ENCODE measurements around the gene IFTAP. TPM values are rescaled to one million over a fixed set of nuclear protein-coding genes. Genes with fewer than 3 reads are reported as not detected.

Gene IFTAP
- total and polyA plus RNA-seq, 7 donors: 12.7 to 77.3 (median 38.5) TPM

GRCh38 chr11:36581536-36581935 is 12.8 kb upstream of the IFTAP start:
- intact Hi-C loops (cut with DNase I): no loop called here
- WGBS, 2 donors: 90% methylated on average over 2 of the region's 2 CpGs

DNA sequence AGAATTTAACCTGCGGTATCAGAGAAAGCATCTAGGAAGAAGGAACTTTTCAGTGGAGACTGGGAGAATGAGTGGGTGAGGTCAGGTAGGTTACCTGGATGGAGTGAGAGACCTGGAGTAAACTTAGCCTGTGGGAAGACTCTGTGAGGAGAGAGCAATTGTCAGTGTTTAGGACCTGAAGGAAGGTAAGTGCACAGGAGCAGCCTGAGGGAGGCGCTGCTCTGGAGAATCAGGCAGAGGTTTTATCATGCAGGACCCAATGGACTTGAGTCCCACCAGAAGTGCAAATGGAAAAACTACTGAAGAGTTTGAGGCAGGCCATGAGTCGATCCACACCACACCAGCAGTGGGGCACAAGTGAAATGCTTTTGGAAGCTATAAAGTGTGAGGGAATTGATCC is 10.6 kb upstream of the IFTAP start:
- 63 to 72% methylated on average over 3 of the region's 3 CpGs for WGBS, 2 donors
- no peaks in the 10 kb centered on the region for H3K36me3 ChIP-seq
- H3K9me3 ChIP-seq: no peaks in the 10 kb centered on the region
- peaks cover 0 to 2% (median 2%) of the 10 kb centered on the region in 4 donors for H3K4me1 ChIP-seq
- intact Hi-C loops (cut with DNase I): no loop called here
- H3K27ac ChIP-seq: no peak overlapping the region
- TF ChIP-seq POLR2AphosphoS5 (IDR thresholded peaks at IDR 0.05) (no peak), POLR2A (IDR thresholded peaks at IDR 0.05) (no peak), EP300 (IDR thresholded peaks at IDR 0.05) (no peak)
- TF ChIP-seq, protein P1, sequence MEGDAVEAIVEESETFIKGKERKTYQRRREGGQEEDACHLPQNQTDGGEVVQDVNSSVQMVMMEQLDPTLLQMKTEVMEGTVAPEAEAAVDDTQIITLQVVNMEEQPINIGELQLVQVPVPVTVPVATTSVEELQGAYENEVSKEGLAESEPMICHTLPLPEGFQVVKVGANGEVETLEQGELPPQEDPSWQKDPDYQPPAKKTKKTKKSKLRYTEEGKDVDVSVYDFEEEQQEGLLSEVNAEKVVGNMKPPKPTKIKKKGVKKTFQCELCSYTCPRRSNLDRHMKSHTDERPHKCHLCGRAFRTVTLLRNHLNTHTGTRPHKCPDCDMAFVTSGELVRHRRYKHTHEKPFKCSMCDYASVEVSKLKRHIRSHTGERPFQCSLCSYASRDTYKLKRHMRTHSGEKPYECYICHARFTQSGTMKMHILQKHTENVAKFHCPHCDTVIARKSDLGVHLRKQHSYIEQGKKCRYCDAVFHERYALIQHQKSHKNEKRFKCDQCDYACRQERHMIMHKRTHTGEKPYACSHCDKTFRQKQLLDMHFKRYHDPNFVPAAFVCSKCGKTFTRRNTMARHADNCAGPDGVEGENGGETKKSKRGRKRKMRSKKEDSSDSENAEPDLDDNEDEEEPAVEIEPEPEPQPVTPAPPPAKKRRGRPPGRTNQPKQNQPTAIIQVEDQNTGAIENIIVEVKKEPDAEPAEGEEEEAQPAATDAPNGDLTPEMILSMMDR (IDR thresholded peaks at IDR 0.05): no peak
- no peak for DNase-seq
- no peak overlapping the region for H3K4me3 ChIP-seq
- no peaks in the 10 kb centered on the region for H3K27me3 ChIP-seq

More at GRCh38 chr11:36581536-36581935, 12.8 kb upstream of the IFTAP start:
- no peaks in the 10 kb centered on the region for H3K9me3 ChIP-seq
- TF ChIP-seq EP300 (IDR thresholded peaks at IDR 0.05): no peak
- TF ChIP-seq, protein P1 (IDR thresholded peaks at IDR 0.05): no peak
- TF ChIP-seq POLR2AphosphoS5 (IDR thresholded peaks at IDR 0.05): no peak
- TF ChIP-seq POLR2A (IDR thresholded peaks at IDR 0.05): no peak
- no peak overlapping the region for H3K4me3 ChIP-seq
- DNase-seq: no peak
- no peaks in the 10 kb centered on the region for H3K36me3 ChIP-seq
- H3K27ac ChIP-seq: no peak overlapping the region
- H3K27me3 ChIP-seq: no peaks in the 10 kb centered on the region
- H3K4me1 ChIP-seq: peaks cover 0 to 24% (median 13%) of the 10 kb centered on the region in 4 donors

- TF ChIP-seq, protein P1 (IDR thresholded peaks at IDR 0.05): no peak
- Histone ChIP-seq H3K27ac (no peak overlapping the region), H3K9me3 (no peaks in the 10 kb centered on the region), H3K4me1 (no peaks in the 10 kb centered on the region), H3K4me3 (no peak overlapping the region), H3K27me3 (no peaks in the 10 kb centered on the region), H3K36me3 (no peaks in the 10 kb centered on the region)
- DNase-seq: no peak
- intact Hi-C loops (cut with DNase I): no loop called here
Measured at GRCh38 chr11:36586543-36586942, 7.8 kb upstream of the IFTAP start.

DNA sequence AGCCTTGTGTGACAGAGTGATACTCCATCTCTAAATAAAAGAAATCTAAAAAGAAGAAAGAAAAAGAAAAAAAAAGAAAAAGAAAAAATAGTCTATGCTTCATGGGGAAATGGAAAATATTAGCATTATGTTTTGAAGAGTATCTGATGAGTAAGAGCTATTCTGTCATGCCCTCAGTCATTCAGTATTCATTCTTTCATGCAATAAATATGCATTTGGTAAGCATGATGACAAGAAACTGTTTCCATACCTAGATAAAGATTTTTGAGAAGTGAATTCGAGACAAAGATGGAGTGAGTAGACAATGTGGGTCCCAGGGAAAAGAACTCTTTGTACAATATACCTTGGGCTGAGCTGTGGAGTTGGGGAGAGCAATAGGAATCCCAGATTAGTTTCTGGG is 6.2 kb upstream of the IFTAP start:
- intact Hi-C loops (cut with DNase I): no loop called here
- no peaks in the 10 kb centered on the region for H3K4me1 ChIP-seq
- H3K27ac ChIP-seq: no peak overlapping the region
- H3K36me3 ChIP-seq: no peaks in the 10 kb centered on the region
- H3K27me3 ChIP-seq: no peaks in the 10 kb centered on the region
- no peaks in the 10 kb centered on the region for H3K9me3 ChIP-seq
- TF ChIP-seq EP300 (IDR thresholded peaks at IDR 0.05): no peak
- TF ChIP-seq, protein P1 (IDR thresholded peaks at IDR 0.05): no peak
- no peak for DNase-seq
- H3K4me3 ChIP-seq: no peak overlapping the region
- 42 to 50% methylated on average over 1 of the region's 1 CpG for WGBS, 2 donors

DNA sequence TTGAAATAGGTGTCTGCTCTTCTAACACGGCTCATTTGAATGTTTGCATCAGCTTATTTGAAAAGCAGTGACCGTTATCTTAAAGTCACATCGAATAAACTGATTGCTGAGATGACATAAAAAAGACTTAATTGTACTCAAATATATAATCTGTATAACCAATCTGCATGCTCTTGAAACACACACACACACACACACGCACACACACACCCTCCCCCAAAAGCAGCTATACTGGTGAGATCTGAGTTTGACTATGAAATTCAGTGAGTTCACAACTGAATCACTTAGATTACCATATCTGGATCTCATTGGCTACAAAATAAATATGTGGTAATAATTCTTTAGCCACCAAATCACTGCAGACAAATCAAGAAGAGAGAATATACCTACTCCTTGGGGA is 3.8 kb upstream of the IFTAP start:
- intact Hi-C loops (cut with DNase I): no loop called here
- H3K27ac ChIP-seq: no peak overlapping the region
- DNase-seq: no peak
- TF ChIP-seq POLR2AphosphoS5 (IDR thresholded peaks at IDR 0.05) (no peak), POLR2A (IDR thresholded peaks at IDR 0.05) (no peak), EP300 (IDR thresholded peaks at IDR 0.05) (no peak)
- TF ChIP-seq, protein P1 (IDR thresholded peaks at IDR 0.05): no peak
- H3K9me3 ChIP-seq: no peaks in the 10 kb centered on the region
- H3K27me3 ChIP-seq: no peaks in the 10 kb centered on the region
- H3K4me3 ChIP-seq: no peak overlapping the region
- H3K36me3 ChIP-seq: no peaks in the 10 kb centered on the region
- peaks cover 0 to 11% (median 5%) of the 10 kb centered on the region in 4 donors for H3K4me1 ChIP-seq
- 48 to 66% methylated on average over 4 of the region's 4 CpGs for WGBS, 2 donors
